GM21515 (cell line): ENCODE data around the gene KMO.

Experiments
- ATAC-seq: cut with Tn5 transposase; IDR thresholded peaks from one replicate; pipeline ENCODE4 v1.9.1; 2021; ENCODE audit not compliant: unreplicated experiment

Gene KMO

GRCh38 chr1:241644259-241644658 lies 112.1 kb downstream of the KMO start:
- ATAC-seq: no peak

GRCh38 chr1:241645199-241645598 lies 113.0 kb downstream of the KMO start:
- ATAC-seq: no peak
